ENCODE results near the gene CCNI. TPM values are rescaled to one million over a fixed set of nuclear protein-coding genes. Genes with fewer than 3 reads are reported as not detected.

The CCNI gene
- total RNA-seq, 1 experiment from 2014 or later = 155 TPM

DNA sequence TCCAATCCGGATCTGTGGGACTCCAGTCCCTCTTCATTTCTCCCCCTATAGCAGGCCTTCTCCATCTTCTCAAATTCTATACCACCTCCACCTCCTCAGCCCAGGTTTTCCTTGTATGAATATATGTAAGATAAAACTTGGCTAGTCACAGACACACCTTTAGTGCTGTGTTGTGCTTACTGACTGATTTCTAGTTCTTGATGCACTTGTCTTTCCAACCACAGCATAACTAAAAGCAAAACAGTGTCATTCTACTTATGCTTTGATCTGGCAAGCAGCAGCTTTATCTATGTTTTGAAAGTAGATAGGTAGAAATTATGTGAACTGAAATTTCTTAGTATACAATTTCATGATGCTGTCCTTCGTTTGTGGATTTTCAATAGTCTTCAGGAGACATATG is 47.5 kb downstream of the CCNI start:
- Histone ChIP-seq H3K4me2 (no peak overlapping the region), H3K79me2 (ENCODE audit: low read depth) (no peaks in the 10 kb centered on the region), H3K9me2 (ENCODE audit: insufficient read depth) (no peaks in the 10 kb centered on the region), H3K9me3 (ENCODE audit: insufficient read depth, low read depth) (no peaks in the 10 kb centered on the region), H3K4me1 (replicated peaks; ENCODE audit: insufficient read depth) (no peaks in the 10 kb centered on the region), H3K4me3 (no peak overlapping the region), H3F3A (ENCODE audit: insufficient read depth, low read depth) (no peaks in the 10 kb centered on the region), H2AFZ (no peak overlapping the region), H3K27me3 (ENCODE audit: insufficient read depth, low read depth) (no peaks in the 10 kb centered on the region), H3K27ac (no peak overlapping the region), H4K20me1 (ENCODE audit: insufficient read depth) (no peaks in the 10 kb centered on the region), H3K36me3 (ENCODE audit: low read depth) (no peaks in the 10 kb centered on the region)
- TF ChIP-seq, protein P1, sequence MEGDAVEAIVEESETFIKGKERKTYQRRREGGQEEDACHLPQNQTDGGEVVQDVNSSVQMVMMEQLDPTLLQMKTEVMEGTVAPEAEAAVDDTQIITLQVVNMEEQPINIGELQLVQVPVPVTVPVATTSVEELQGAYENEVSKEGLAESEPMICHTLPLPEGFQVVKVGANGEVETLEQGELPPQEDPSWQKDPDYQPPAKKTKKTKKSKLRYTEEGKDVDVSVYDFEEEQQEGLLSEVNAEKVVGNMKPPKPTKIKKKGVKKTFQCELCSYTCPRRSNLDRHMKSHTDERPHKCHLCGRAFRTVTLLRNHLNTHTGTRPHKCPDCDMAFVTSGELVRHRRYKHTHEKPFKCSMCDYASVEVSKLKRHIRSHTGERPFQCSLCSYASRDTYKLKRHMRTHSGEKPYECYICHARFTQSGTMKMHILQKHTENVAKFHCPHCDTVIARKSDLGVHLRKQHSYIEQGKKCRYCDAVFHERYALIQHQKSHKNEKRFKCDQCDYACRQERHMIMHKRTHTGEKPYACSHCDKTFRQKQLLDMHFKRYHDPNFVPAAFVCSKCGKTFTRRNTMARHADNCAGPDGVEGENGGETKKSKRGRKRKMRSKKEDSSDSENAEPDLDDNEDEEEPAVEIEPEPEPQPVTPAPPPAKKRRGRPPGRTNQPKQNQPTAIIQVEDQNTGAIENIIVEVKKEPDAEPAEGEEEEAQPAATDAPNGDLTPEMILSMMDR (conservative IDR thresholded peaks at IDR 0.05) = no peak
- TF ChIP-seq EZH2 (IDR thresholded peaks at IDR 0.05; ENCODE audit: low read depth) = no peak
- DNase-seq = no peak
- ChIA-PET CTCF (interaction anchor here (0.6 kb wide), 1 partner anchor 41 kb away, joined by 5 read pairs; no protein-coding TSS in a partner anchor), POLR2A (ENCODE audit: unreplicated experiment) (no interaction called here)
- no TSS peak for BruUV-seq (replicated peaks)
- intact Hi-C loops (cut with micrococcal nuclease; ENCODE audit: unreplicated experiment) = no loop called here

DNA sequence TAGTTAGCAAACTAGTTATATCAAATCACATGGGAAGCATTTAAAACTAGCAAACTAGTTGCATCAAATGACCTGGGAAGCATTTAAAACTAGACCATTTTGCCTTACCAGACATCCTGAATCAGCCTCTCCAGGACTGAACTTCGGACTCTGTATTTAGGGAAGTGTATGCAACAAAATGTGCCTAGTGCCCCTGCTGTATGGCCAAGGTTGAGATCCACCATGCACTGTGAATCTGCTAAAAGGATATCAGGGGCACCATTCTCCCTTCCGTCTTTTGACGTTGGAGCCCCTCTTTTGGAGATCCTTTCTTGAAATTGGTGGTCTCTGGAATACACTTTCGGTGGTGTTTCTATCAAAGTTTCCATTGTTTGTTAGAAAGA is 49.5 kb downstream of the CCNI start:
- ChIA-PET POLR2A (ENCODE audit: unreplicated experiment) (no interaction called here), CTCF (no interaction called here)
- Histone ChIP-seq H3K27ac (no peak overlapping the region), H3K36me3 (ENCODE audit: low read depth) (no peaks in the 10 kb centered on the region), H4K20me1 (ENCODE audit: insufficient read depth) (no peaks in the 10 kb centered on the region), H3K4me2 (no peak overlapping the region), H3K4me3 (no peak overlapping the region), H3F3A (ENCODE audit: insufficient read depth, low read depth) (no peaks in the 10 kb centered on the region), H3K27me3 (ENCODE audit: insufficient read depth, low read depth) (no peaks in the 10 kb centered on the region), H3K9me3 (ENCODE audit: insufficient read depth, low read depth) (no peaks in the 10 kb centered on the region), H2AFZ (no peak overlapping the region), H3K9me2 (ENCODE audit: insufficient read depth) (no peaks in the 10 kb centered on the region), H3K79me2 (ENCODE audit: low read depth) (no peaks in the 10 kb centered on the region), H3K4me1 (replicated peaks; ENCODE audit: insufficient read depth) (no peaks in the 10 kb centered on the region)
- no peak for DNase-seq
- no peak for TF ChIP-seq EZH2 (IDR thresholded peaks at IDR 0.05; ENCODE audit: low read depth)
- TF ChIP-seq, protein P1 (conservative IDR thresholded peaks at IDR 0.05) = no peak
- intact Hi-C loops (cut with micrococcal nuclease; ENCODE audit: unreplicated experiment) = no loop called here
- BruUV-seq (replicated peaks) = no TSS peak

GRCh38 chr4:77025643-77026321 is 50.0 kb downstream of the CCNI start:
- Histone ChIP-seq H4K20me1 (ENCODE audit: insufficient read depth) (no peaks in the 10 kb centered on the region), H3K27ac (no peak overlapping the region), H3K9me2 (ENCODE audit: insufficient read depth) (no peaks in the 10 kb centered on the region), H3K4me1 (replicated peaks; ENCODE audit: insufficient read depth) (no peaks in the 10 kb centered on the region), H3K9me3 (ENCODE audit: insufficient read depth, low read depth) (no peaks in the 10 kb centered on the region), H2AFZ (no peak overlapping the region), H3K4me2 (no peak overlapping the region), H3K27me3 (ENCODE audit: insufficient read depth, low read depth) (no peaks in the 10 kb centered on the region), H3K4me3 (no peak overlapping the region), H3K79me2 (ENCODE audit: low read depth) (no peaks in the 10 kb centered on the region), H3K36me3 (ENCODE audit: low read depth) (no peaks in the 10 kb centered on the region), H3F3A (ENCODE audit: insufficient read depth, low read depth) (no peaks in the 10 kb centered on the region)
- no TSS peak for BruUV-seq (replicated peaks)
- CTCF ChIA-PET = no interaction called here
- intact Hi-C loops (cut with micrococcal nuclease; ENCODE audit: unreplicated experiment) = no loop called here
- no peak for DNase-seq
- POLR2A ChIA-PET (ENCODE audit: unreplicated experiment) = no interaction called here
- TF ChIP-seq, protein P1 (conservative IDR thresholded peaks at IDR 0.05) = no peak
- TF ChIP-seq EZH2 (IDR thresholded peaks at IDR 0.05; ENCODE audit: low read depth) = no peak
